GM12892 (cell line): Measurements from ENCODE around the gene SGCE.
A peak's percentile ranks its signal among the peaks of the same experiment; 100 is the strongest.

Experiments
- DNase-seq: peaks from one replicate; pipeline ENCODE4 v3.0.0; 2011; ENCODE audit not compliant: insufficient read length
- FAIRE-seq: peaks from 2 replicates; lab custom pipeline; 2011; peaks lifted over from hg19 to GRCh38; lab: Jason Lieb, UNC
- POLR2A ChIP-seq: IDR thresholded peaks from 2 replicates; pipeline ENCODE4 v1.6.1; 2011; ENCODE audit warnings: low read depth, low read length, control low read depth
- POLR2AphosphoS5 ChIP-seq: IDR thresholded peaks from 2 replicates; pipeline ENCODE4 v1.6.1; 2011; ENCODE audit warnings: low read depth, low read length, control low read depth
- TAF1 ChIP-seq: IDR thresholded peaks from 2 replicates; pipeline ENCODE4 v1.6.1; 2011; ENCODE audit warnings: low read depth, mild to moderate bottlenecking, control low read depth, low read length, borderline replicate concordance

The SGCE gene

DNA sequence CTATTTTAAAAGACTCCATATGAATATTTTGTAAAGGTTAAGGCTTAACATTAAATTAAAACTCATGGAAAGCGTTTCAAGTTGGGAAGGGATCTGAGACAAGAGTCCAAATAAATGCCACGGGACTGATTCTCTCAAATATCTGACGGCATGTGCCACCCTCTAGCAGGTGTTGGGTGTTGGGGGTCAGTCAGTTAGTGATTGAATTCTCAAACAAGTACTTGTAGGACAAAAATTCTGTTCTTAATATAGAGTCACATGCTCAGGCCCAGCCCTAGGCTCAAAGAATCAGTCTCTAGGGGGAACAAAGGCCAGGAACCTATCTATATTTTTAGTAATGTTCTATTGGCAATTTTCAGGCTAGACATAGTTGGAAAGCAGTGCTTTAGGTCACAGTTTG, 39.1 kb downstream of the SGCE start:
- DNase-seq (no peak), FAIRE-seq (no peak)
- TF ChIP-seq POLR2AphosphoS5 (no peak), POLR2A (no peak), TAF1 (no peak)

DNA sequence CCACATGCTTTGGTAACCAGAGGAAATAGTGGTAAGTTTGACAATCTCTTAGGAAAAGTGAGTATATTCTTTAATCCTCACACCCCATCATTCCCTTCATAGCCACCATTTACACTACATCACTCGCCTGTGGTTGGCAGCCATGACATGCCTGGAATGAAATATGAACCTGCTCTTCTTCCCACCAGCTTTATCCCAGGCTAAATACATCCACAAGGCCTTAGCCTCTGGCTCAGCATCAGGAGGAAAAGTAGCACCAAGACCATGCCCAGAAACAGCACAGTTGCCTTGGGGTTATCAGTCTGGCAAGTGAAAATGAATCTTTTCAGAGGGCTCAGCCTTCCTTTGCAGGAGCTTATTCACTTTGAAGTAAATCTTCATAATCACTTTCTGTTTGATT, 40.3 kb downstream of the SGCE start:
- no peak for DNase-seq
- no peak for FAIRE-seq
- TF ChIP-seq POLR2A, result no peak
- TF ChIP-seq TAF1, result no peak
- TF ChIP-seq POLR2AphosphoS5, result no peak

DNA sequence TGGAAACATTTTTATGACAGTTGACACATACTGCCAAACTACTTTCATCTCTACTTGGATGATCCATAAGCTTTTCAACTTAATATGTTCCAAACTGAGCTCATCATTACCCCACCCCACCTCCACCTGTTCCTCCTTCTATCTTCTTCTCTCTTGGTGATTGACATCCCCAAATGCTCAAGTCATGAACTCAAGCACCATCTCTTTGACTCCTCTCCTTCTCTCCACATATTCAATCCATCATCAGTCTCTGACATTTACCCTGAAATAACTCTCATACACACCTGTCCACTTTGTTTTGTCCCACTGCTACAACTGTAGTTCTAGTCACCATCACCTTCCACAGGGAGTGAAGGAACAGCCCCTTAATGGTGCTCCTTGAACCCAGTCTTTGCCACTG, 43.3 kb downstream of the SGCE start:
- TF ChIP-seq POLR2A (no peak), TAF1 (no peak)
- no peak for FAIRE-seq

DNA sequence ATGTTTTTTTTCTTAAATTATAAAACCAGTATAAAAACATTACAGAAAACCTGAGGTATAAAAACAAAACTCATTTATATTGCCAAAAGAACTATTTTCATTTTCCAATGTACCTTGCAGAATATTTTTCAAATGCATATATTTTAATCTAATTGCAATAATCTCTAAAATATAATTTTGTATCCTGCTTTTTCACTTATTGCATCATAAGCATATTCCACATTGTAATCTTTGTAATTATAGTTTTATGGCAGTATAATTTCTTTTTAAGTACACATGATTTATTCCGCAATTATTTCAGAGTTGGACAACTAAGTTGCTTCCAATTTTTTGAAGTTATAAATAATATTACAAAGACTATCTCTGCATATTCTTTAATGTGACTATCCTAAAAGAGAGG, 43.7 kb downstream of the SGCE start:
- TF ChIP-seq POLR2AphosphoS5 (no peak), POLR2A (no peak), TAF1 (no peak)
- DNase-seq, result no peak
- FAIRE-seq, result no peak

More for the DNA sequence above, 43.3 kb downstream of the SGCE start:
- no peak for DNase-seq

GRCh38 chr7:94609561-94609960, 46.4 kb downstream of the SGCE start:
- TF ChIP-seq TAF1 (no peak), POLR2AphosphoS5 (no peak), POLR2A (no peak)
- DNase-seq (no peak), FAIRE-seq (no peak)

DNA sequence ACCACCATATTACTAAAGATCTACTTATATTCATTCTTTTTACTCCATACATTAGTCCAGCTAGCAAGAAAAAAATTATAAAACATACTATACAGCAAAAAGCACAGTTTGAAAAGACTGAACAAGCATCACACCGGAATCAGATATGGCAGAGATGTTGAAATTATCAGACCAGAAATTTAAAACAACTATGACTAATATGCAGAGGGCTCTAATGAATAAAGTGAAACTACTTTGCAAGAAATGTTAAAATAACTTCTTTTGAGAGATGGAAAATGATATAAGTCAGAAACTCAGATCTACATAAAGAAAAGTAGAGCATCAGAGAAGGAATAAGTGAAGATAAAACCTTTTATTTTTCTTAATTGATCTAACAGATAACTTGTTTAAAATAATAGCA, 50.9 kb downstream of the SGCE start:
- FAIRE-seq (peak; percentile 14), DNase-seq (no peak)
- TF ChIP-seq POLR2A (no peak), TAF1 (no peak), POLR2AphosphoS5 (no peak)

DNA sequence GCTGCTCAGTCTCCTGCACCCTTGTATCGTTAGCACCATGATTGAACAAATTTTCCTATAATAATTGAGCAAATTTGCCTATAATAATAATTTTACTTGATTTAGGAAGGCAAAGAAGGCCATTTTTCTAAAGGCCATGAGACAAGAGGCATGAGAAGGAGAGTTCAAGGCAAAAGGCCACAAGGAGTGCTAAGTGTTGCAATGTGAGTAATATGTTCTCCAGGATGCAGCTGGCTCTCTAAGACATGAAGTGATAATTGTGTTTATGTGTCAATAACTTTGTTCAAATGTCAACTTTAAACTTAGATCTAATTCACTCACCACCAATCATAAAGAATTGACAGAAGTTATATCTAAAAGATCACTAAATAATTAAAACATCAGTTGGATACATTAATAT, 53.8 kb downstream of the SGCE start:
- TF ChIP-seq POLR2AphosphoS5 (no peak), POLR2A (no peak), TAF1 (no peak)
- DNase-seq, result no peak
- no peak for FAIRE-seq

- FAIRE-seq (no peak), DNase-seq (no peak)
- TF ChIP-seq POLR2AphosphoS5, result no peak
- TF ChIP-seq TAF1, result no peak
- TF ChIP-seq POLR2A, result no peak
Observed at GRCh38 chr7:94600267-94600666, 55.7 kb downstream of the SGCE start.

- FAIRE-seq (no peak), DNase-seq (no peak)
- no peak for TF ChIP-seq POLR2AphosphoS5
- no peak for TF ChIP-seq POLR2A
- TF ChIP-seq TAF1, result no peak
Observed at GRCh38 chr7:94595717-94596116, 60.2 kb downstream of the SGCE start.

DNA sequence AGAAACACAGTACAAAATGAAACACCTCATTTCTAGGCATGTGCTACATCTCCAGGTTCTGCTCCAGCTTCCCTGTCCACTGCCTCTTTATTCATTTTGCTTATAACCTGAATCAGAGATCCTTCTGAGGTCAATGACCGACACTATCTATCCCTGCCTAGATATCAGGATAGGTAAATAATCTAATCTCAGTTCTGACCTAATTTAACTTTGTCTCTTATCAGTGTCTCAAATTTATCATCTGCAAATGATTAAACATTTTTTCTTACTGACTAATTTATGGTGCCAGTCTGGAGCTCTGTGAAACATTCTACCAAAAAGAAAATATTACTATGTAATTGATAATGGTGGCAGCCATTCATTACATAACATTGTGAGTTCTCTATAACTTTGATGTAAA, 61.1 kb downstream of the SGCE start:
- FAIRE-seq, result no peak
- no peak for DNase-seq
- TF ChIP-seq POLR2AphosphoS5 (no peak), TAF1 (no peak), POLR2A (no peak)

GRCh38 chr7:94591176-94591575, 64.8 kb downstream of the SGCE start:
- DNase-seq, result no peak
- TF ChIP-seq POLR2A (no peak), TAF1 (no peak), POLR2AphosphoS5 (no peak)
- FAIRE-seq, result no peak

GRCh38 chr7:94590526-94591162, 65.3 kb downstream of the SGCE start:
- FAIRE-seq (no peak), DNase-seq (no peak)

GRCh38 chr7:94588075-94588474, 67.9 kb downstream of the SGCE start:
- no peak for FAIRE-seq

More at GRCh38 chr7:94590526-94591162, 65.3 kb downstream of the SGCE start:
- TF ChIP-seq POLR2AphosphoS5 (no peak), POLR2A (no peak), TAF1 (no peak)

More at GRCh38 chr7:94588075-94588474, 67.9 kb downstream of the SGCE start:
- TF ChIP-seq POLR2AphosphoS5 (no peak), TAF1 (no peak), POLR2A (no peak)
- DNase-seq, result no peak
